ENCODE results near the gene PLA2R1. TPM values are rescaled to one million over a fixed set of nuclear protein-coding genes. Genes with fewer than 3 reads are reported as not detected.

Gene PLA2R1
- total RNA-seq, 1 experiment from 2014 or later: not detected

GRCh38 chr2:159892990-159893810 is 169.2 kb downstream of the PLA2R1 start:
- H3K27me3 ChIP-seq (replicated peaks; ENCODE audit: insufficient read depth, low read depth, low read length, poor library complexity): no peaks in the 10 kb centered on the region
- ChIA-PET POLR2A (ENCODE audit: low non-redundant PET) (no interaction called here), CTCF (no interaction called here)
- intact Hi-C loops (cut with micrococcal nuclease; ENCODE audit: unreplicated experiment): no loop called here
- H3K27ac ChIP-seq (ENCODE audit: low read depth, low read length, poor library complexity, severe bottlenecking): no peak overlapping the region
- DNase-seq (ENCODE audit: low spot score): no peak
- H3K9me3 ChIP-seq (ENCODE audit: low read depth, low read length, poor library complexity, severe bottlenecking): no peaks in the 10 kb centered on the region
- no peak for TF ChIP-seq CTCF (conservative IDR thresholded peaks at IDR 0.05; ENCODE audit: low read depth, low read length)
- TF ChIP-seq EZH2 (IDR thresholded peaks at IDR 0.05; ENCODE audit: borderline replicate concordance, low read depth, low read length, poor library complexity, severe bottlenecking): no peak
- no peaks in the 10 kb centered on the region for H3K36me3 ChIP-seq (ENCODE audit: insufficient read depth, low read length, poor library complexity, severe bottlenecking)
- H3K4me3 ChIP-seq (ENCODE audit: low read depth, low read length, poor library complexity, severe bottlenecking): no peak overlapping the region
- no TSS peak for BruUV-seq (replicated peaks)
- H3K4me1 ChIP-seq (ENCODE audit: insufficient read depth, low read length, poor library complexity, severe bottlenecking): peaks cover 17% of the 10 kb centered on the region

- ChIA-PET POLR2A (ENCODE audit: low non-redundant PET) (no interaction called here), CTCF (no interaction called here)
- no peak overlapping the region for H3K27ac ChIP-seq (ENCODE audit: low read depth, low read length, poor library complexity, severe bottlenecking)
- no peaks in the 10 kb centered on the region for H3K36me3 ChIP-seq (ENCODE audit: insufficient read depth, low read length, poor library complexity, severe bottlenecking)
- TF ChIP-seq EZH2 (IDR thresholded peaks at IDR 0.05; ENCODE audit: borderline replicate concordance, low read depth, low read length, poor library complexity, severe bottlenecking) (no peak), CTCF (conservative IDR thresholded peaks at IDR 0.05; ENCODE audit: low read depth, low read length) (no peak)
- no peaks in the 10 kb centered on the region for H3K27me3 ChIP-seq (replicated peaks; ENCODE audit: insufficient read depth, low read depth, low read length, poor library complexity)
- H3K9me3 ChIP-seq (ENCODE audit: low read depth, low read length, poor library complexity, severe bottlenecking): no peaks in the 10 kb centered on the region
- no peak overlapping the region for H3K4me3 ChIP-seq (ENCODE audit: low read depth, low read length, poor library complexity, severe bottlenecking)
- intact Hi-C loops (cut with micrococcal nuclease; ENCODE audit: unreplicated experiment): no loop called here
- H3K4me1 ChIP-seq (ENCODE audit: insufficient read depth, low read length, poor library complexity, severe bottlenecking): peaks cover 12% of the 10 kb centered on the region
- BruUV-seq (replicated peaks): no TSS peak
- no peak for DNase-seq (ENCODE audit: low spot score)
Measured at GRCh38 chr2:159891917-159892730, 170.3 kb downstream of the PLA2R1 start.

DNA sequence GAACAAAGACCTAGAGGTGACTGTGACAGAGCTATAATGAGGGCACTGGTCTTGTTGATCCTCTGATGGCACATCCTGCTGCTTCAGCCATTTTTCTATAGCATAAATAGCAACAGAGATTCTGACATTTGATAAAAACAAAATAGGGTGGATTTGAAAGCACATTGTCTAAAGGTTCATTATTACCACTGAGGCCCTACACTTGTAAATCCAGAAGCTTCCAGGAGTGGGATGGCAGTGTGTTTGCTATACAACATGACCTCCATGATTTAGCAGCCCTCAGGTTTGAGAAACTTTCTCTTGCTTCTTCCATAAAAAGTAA is 171.2 kb downstream of the PLA2R1 start:
- no peak overlapping the region for H3K4me3 ChIP-seq (ENCODE audit: low read depth, low read length, poor library complexity, severe bottlenecking)
- no peak overlapping the region for H3K27ac ChIP-seq (ENCODE audit: low read depth, low read length, poor library complexity, severe bottlenecking)
- BruUV-seq (replicated peaks): no TSS peak
- TF ChIP-seq EZH2 (IDR thresholded peaks at IDR 0.05; ENCODE audit: borderline replicate concordance, low read depth, low read length, poor library complexity, severe bottlenecking) (no peak), CTCF (conservative IDR thresholded peaks at IDR 0.05; ENCODE audit: low read depth, low read length) (no peak)
- intact Hi-C loops (cut with micrococcal nuclease; ENCODE audit: unreplicated experiment): no loop called here
- peaks cover 3% of the 10 kb centered on the region for H3K4me1 ChIP-seq (ENCODE audit: insufficient read depth, low read length, poor library complexity, severe bottlenecking)
- POLR2A ChIA-PET (ENCODE audit: low non-redundant PET): no interaction called here
- no peaks in the 10 kb centered on the region for H3K36me3 ChIP-seq (ENCODE audit: insufficient read depth, low read length, poor library complexity, severe bottlenecking)
- no peaks in the 10 kb centered on the region for H3K9me3 ChIP-seq (ENCODE audit: low read depth, low read length, poor library complexity, severe bottlenecking)
- CTCF ChIA-PET: no interaction called here
- H3K27me3 ChIP-seq (replicated peaks; ENCODE audit: insufficient read depth, low read depth, low read length, poor library complexity): no peaks in the 10 kb centered on the region
- DNase-seq (ENCODE audit: low spot score): no peak
